ENCODE results near the gene ZFTA. TPM values are rescaled to one million over a fixed set of nuclear protein-coding genes. Genes with fewer than 3 reads are reported as not detected.

ZFTA gene
- total and polyA plus RNA-seq, 2 donors (not counting 1 experiment from before 2014, with no cell fraction given): 3.4 to 11.8 TPM

DNA sequence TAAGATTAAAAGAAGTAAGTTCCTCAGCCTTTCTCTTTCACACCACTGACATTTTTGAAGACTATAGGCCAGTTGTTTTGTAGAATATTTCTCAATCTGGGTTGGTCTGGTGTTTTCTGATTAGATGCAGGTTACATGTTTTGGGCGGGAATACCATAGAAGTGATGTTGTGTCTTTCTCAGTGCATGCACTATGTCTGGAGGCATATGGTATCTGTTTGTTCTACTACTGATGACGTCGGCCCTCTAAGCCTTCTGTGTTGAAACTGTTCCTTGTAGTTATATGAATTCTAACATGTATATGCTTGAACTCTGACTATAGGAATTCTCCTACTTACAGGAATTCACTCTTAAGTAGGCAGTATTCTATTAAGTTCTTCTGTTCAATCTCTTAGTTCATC is 21.6 kb downstream of the ZFTA start:
- H2AFZ ChIP-seq (ENCODE audit: insufficient read depth, low read depth, low read length, poor library complexity, severe bottlenecking): no peak overlapping the region
- peaks cover 0 to 5% of the 10 kb centered on the region in 2 experiments for H3K36me3 ChIP-seq (replicated peaks in 1 of 2; ENCODE audit: control extremely low read depth in 1 of 2, control insufficient read depth in 1 of 2, extremely low read depth in 1 of 2, insufficient read depth in 2 of 2, low read length in 1 of 2)
- peaks cover 10% of the 10 kb centered on the region for H3K79me2 ChIP-seq (ENCODE audit: control insufficient read depth, insufficient read depth, low read length)
- H3K4me1 ChIP-seq (ENCODE audit: control insufficient read depth in 2 of 2, insufficient read depth in 2 of 2, low read length in 2 of 2): no peaks in the 10 kb centered on the region
- H3K27ac ChIP-seq (ENCODE audit: low read length in 2 of 2): no peak overlapping the region
- TF ChIP-seq CTCF (IDR thresholded peaks at IDR 0.05): no peak
- no peak for TF ChIP-seq EZH2 (IDR thresholded peaks at IDR 0.05; ENCODE audit: borderline replicate concordance, insufficient read depth, low read depth, low read length, poor library complexity, severe bottlenecking)
- ChIA-PET CTCF (interaction anchor here (1.2 kb wide), 1 partner anchor 86 kb away, joined by 5 read pairs; no protein-coding TSS in a partner anchor), POLR2A (no interaction called here)
- ATAC-seq (ENCODE audit: low read depth): no peak
- DNase-seq: no peak
- H3K4me3 Mint-ChIP-seq: no peak overlapping the region
- no peak overlapping the region for H3K4me3 ChIP-seq (ENCODE audit: control extremely low read depth in 1 of 5, extremely low read depth in 1 of 5, insufficient read depth in 1 of 5, low read depth in 2 of 5, low read length in 4 of 5)
- H3K9me3 ChIP-seq (ENCODE audit: control extremely low read depth in 1 of 3, control insufficient read depth in 2 of 3, insufficient read depth in 1 of 3, low read length in 2 of 3): no peaks in the 10 kb centered on the region
- H3K27me3 Mint-ChIP-seq: no peaks in the 10 kb centered on the region
- WGBS (ENCODE audit: insufficient coverage): no CpG with 5 or more reads among the region's 3 CpGs
- H4K20me1 ChIP-seq (ENCODE audit: control insufficient read depth, insufficient read depth, low read length, poor library complexity, severe bottlenecking): no peaks in the 10 kb centered on the region
- no peak overlapping the region for H3K4me2 ChIP-seq (replicated peaks; ENCODE audit: low read depth, low read length, poor library complexity, severe bottlenecking)
- H3K9me3 Mint-ChIP-seq (ENCODE audit: insufficient read depth): no peaks in the 10 kb centered on the region
- H3K27me3 ChIP-seq (replicated peaks in 1 of 4; ENCODE audit: control extremely low read depth in 1 of 4, control insufficient read depth in 3 of 4, insufficient read depth in 4 of 4, low read length in 3 of 4): no peaks in the 10 kb centered on the region
- no peak overlapping the region for H3K27ac Mint-ChIP-seq
- H3K9ac ChIP-seq (ENCODE audit: low read length): no peak overlapping the region
- intact Hi-C loops (cut with micrococcal nuclease): no loop called here
- H3K4me1 Mint-ChIP-seq: no peaks in the 10 kb centered on the region

DNA sequence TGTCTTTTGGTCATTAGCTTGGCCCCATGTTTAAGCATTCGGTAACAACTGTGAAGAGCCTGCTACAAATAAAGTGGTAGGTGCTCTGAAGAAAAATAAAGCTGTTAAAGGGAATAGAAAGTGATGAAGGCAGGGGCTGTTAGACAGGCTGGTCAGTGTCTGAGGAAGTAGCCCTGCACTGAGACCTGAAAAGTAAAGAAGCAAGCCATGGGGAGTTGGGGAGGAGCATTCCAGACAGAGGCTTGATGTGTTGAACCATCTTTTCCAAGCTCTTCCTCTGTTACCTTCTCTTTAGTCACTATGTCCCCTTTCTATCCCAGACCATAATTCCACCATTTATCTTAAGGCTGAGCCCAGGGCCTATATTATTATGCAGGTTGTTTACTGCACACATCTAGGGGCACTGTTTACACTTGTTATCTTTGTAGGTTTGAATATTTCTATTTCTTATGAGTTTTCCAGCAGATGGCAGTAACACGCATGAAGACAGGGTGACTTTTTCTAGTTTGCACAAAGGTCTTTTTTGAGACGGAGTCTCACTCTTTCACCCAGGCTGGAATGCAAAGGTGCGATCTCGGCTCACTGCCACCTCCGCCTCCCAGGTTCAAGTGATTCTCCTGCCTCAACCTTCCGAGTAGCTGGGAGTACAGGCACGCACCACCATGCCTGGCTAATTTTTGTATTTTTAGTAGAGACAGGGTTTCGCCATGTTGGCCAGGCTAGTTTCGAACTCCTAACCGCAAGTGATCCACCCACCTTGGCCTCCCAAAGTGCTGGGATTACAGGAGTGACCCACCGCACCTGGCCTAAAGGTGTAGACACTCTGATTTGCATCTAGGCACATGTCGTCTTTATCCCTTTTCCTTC is 23.0 kb downstream of the ZFTA start:
- H3K9me3 Mint-ChIP-seq (ENCODE audit: insufficient read depth): no peaks in the 10 kb centered on the region
- H3K4me2 ChIP-seq (replicated peaks; ENCODE audit: low read depth, low read length, poor library complexity, severe bottlenecking): no peak overlapping the region
- H3K36me3 ChIP-seq (replicated peaks in 1 of 2; ENCODE audit: control extremely low read depth in 1 of 2, control insufficient read depth in 1 of 2, extremely low read depth in 1 of 2, insufficient read depth in 2 of 2, low read length in 1 of 2): no peaks in the 10 kb centered on the region
- no peaks in the 10 kb centered on the region for H3K27me3 Mint-ChIP-seq
- no peak for ATAC-seq (ENCODE audit: low read depth)
- H3K27ac ChIP-seq (ENCODE audit: low read length in 2 of 2): no peak overlapping the region
- no peak overlapping the region for H3K4me3 ChIP-seq (ENCODE audit: control extremely low read depth in 1 of 5, extremely low read depth in 1 of 5, insufficient read depth in 1 of 5, low read depth in 2 of 5, low read length in 4 of 5)
- H3K9ac ChIP-seq (ENCODE audit: low read length): no peak overlapping the region
- CTCF ChIA-PET: interaction anchor here (0.6 to 1.1 kb wide), 3 partner anchors 9 to 363 kb away, joined by 3 to 5 read pairs (median 3); no protein-coding TSS in a partner anchor
- H3K4me1 Mint-ChIP-seq: no peaks in the 10 kb centered on the region
- H3K27ac Mint-ChIP-seq: no peak overlapping the region
- H3K9me3 ChIP-seq (ENCODE audit: control extremely low read depth in 1 of 3, control insufficient read depth in 2 of 3, insufficient read depth in 1 of 3, low read length in 2 of 3): no peaks in the 10 kb centered on the region
- no peak for DNase-seq
- H3K27me3 ChIP-seq (replicated peaks in 1 of 4; ENCODE audit: control extremely low read depth in 1 of 4, control insufficient read depth in 3 of 4, insufficient read depth in 4 of 4, low read length in 3 of 4): no peaks in the 10 kb centered on the region
- H3K79me2 ChIP-seq (ENCODE audit: control insufficient read depth, insufficient read depth, low read length): peaks cover 10% of the 10 kb centered on the region
- intact Hi-C loops (cut with micrococcal nuclease): no loop called here
- POLR2A ChIA-PET: no interaction called here
- H4K20me1 ChIP-seq (ENCODE audit: control insufficient read depth, insufficient read depth, low read length, poor library complexity, severe bottlenecking): no peaks in the 10 kb centered on the region
- no peaks in the 10 kb centered on the region for H3K4me1 ChIP-seq (ENCODE audit: control insufficient read depth in 2 of 2, insufficient read depth in 2 of 2, low read length in 2 of 2)
- TF ChIP-seq EZH2 (IDR thresholded peaks at IDR 0.05; ENCODE audit: borderline replicate concordance, insufficient read depth, low read depth, low read length, poor library complexity, severe bottlenecking) (no peak), CTCF (IDR thresholded peaks at IDR 0.05) (peak; percentile 8)
- no peak overlapping the region for H2AFZ ChIP-seq (ENCODE audit: insufficient read depth, low read depth, low read length, poor library complexity, severe bottlenecking)
- WGBS (ENCODE audit: insufficient coverage): 91% methylated on average over 12 of the region's 13 CpGs
- no peak overlapping the region for H3K4me3 Mint-ChIP-seq

Data from B cell (primary cell).